ENCODE results near the gene LMO3. TPM values are rescaled to one million over a fixed set of nuclear protein-coding genes. Genes with fewer than 3 reads are reported as not detected.

The LMO3 gene
- total RNA-seq, 1 donor from 2014 or later = 0.26 TPM

DNA sequence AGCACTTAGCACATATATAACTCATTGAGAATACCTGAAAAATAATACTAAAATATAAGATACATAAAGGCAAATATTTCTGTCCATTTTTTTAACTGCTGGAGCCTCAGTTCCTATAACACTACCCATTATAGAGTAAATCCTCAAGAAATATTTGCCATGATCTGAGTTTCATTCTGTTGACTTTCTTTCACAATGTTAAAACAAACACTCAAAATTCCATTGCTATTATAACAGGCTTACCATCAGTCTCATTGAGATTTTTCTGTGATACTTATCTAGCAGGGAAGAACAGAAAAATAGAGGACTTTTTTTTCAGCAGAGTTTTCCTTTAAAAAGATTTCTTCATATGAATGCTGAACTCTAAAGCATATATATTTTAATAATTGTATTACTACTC lies 24.5 kb downstream of the LMO3 start:
- H3K36me3 ChIP-seq (ENCODE audit: control insufficient read depth, insufficient read depth, low read length) = no peaks in the 10 kb centered on the region
- no peaks in the 10 kb centered on the region for H3K27me3 ChIP-seq (ENCODE audit: control insufficient read depth, insufficient read depth, low read length)
- no peak for FAIRE-seq
- no peak for DNase-seq (ENCODE audit: low read depth)
- no peak overlapping the region for H3K4me3 ChIP-seq (ENCODE audit: low read depth, low read length)
- TF ChIP-seq, protein P1, sequence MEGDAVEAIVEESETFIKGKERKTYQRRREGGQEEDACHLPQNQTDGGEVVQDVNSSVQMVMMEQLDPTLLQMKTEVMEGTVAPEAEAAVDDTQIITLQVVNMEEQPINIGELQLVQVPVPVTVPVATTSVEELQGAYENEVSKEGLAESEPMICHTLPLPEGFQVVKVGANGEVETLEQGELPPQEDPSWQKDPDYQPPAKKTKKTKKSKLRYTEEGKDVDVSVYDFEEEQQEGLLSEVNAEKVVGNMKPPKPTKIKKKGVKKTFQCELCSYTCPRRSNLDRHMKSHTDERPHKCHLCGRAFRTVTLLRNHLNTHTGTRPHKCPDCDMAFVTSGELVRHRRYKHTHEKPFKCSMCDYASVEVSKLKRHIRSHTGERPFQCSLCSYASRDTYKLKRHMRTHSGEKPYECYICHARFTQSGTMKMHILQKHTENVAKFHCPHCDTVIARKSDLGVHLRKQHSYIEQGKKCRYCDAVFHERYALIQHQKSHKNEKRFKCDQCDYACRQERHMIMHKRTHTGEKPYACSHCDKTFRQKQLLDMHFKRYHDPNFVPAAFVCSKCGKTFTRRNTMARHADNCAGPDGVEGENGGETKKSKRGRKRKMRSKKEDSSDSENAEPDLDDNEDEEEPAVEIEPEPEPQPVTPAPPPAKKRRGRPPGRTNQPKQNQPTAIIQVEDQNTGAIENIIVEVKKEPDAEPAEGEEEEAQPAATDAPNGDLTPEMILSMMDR (IDR thresholded peaks at IDR 0.05; ENCODE audit: insufficient read depth, low read length, severe bottlenecking) = no peak

DNA sequence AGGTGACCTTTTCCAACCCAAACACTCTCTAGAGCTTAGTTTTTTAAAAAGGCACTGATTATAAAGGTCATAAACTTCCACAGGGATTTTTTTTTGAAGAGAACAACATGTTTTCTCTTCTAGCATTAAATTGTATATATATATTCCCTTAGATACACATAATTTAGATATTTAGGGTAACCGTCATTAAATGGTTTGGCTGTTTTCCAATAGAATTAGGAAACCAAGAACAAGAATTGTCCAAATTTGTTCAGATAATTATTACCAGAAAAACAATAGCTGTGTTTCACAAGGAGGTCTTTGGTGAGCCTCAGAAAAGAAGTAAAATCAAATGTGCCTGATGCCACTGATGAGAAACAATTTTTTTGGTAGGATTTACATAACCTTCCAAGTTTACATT lies 26.9 kb downstream of the LMO3 start:
- FAIRE-seq = no peak
- H3K4me3 ChIP-seq (ENCODE audit: low read depth, low read length) = no peak overlapping the region
- DNase-seq (ENCODE audit: low read depth) = no peak
- H3K36me3 ChIP-seq (ENCODE audit: control insufficient read depth, insufficient read depth, low read length) = no peaks in the 10 kb centered on the region
- TF ChIP-seq, protein P1 (IDR thresholded peaks at IDR 0.05; ENCODE audit: insufficient read depth, low read length, severe bottlenecking) = no peak
- H3K27me3 ChIP-seq (ENCODE audit: control insufficient read depth, insufficient read depth, low read length) = no peaks in the 10 kb centered on the region

DNA sequence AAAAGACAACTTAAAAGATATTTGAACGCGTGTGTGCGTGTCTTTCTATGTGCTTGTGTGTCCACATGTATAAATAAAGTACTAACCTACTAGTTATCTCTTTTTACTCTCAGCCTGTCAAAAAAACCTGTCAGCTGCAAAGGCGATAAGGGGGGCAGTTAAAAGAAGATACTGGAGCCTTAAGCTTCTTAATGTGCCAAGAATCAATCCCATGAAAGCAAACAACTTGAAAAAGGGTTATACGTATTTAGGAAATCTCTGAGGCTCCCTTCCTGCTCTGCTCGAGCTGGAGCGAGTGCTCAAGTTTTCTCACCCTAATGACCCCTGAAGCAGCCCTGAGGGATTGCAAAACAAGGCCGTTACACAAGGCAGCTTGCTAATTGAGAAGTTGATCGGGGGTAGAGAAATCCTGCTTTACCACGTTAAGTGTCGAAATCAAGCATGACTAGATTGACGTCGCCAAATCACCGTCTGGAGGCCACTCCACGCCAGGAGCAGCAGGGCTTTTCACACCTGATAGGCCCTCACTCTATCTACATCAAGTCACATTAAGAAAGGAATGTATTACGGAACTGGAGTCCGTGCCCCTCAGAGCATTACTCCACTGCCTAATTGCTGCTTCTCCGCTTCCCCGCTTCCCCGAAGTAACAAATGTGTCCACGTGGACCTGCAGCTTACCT lies 32.4 kb downstream of the LMO3 start:
- Histone ChIP-seq H3K4me3 (ENCODE audit: low read depth, low read length) (no peak overlapping the region), H3K27me3 (ENCODE audit: control insufficient read depth, insufficient read depth, low read length) (no peaks in the 10 kb centered on the region), H3K36me3 (ENCODE audit: control insufficient read depth, insufficient read depth, low read length) (no peaks in the 10 kb centered on the region)
- FAIRE-seq = peak; percentile 58
- TF ChIP-seq, protein P1 (IDR thresholded peaks at IDR 0.05; ENCODE audit: insufficient read depth, low read length, severe bottlenecking) = no peak
- DNase-seq (ENCODE audit: low read depth) = peak; percentile 96

DNA sequence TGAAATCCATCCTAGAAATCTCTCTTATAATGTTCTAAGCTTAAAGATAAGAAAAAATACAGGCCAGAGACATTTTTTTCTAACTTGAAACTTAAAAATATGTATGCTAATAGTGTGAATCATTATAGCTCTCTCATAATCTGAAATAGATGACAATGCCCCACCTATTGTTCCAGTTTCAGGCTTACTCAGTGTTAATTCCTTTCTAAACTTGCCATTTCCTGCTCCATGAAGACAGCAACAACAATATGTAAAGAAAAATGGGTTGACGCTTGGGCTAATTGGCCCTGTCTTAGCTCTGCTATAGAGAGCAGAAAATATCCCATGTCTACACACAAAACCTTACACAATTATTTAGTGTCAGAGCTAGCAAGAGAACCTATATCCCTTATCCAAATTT lies 37.1 kb downstream of the LMO3 start:
- Histone ChIP-seq H3K4me3 (ENCODE audit: low read depth, low read length) (no peak overlapping the region), H3K36me3 (ENCODE audit: control insufficient read depth, insufficient read depth, low read length) (no peaks in the 10 kb centered on the region), H3K27me3 (ENCODE audit: control insufficient read depth, insufficient read depth, low read length) (no peaks in the 10 kb centered on the region)
- TF ChIP-seq, protein P1 (IDR thresholded peaks at IDR 0.05; ENCODE audit: insufficient read depth, low read length, severe bottlenecking) = no peak
- no peak for FAIRE-seq
- DNase-seq (ENCODE audit: low read depth) = peak; percentile 95

DNA sequence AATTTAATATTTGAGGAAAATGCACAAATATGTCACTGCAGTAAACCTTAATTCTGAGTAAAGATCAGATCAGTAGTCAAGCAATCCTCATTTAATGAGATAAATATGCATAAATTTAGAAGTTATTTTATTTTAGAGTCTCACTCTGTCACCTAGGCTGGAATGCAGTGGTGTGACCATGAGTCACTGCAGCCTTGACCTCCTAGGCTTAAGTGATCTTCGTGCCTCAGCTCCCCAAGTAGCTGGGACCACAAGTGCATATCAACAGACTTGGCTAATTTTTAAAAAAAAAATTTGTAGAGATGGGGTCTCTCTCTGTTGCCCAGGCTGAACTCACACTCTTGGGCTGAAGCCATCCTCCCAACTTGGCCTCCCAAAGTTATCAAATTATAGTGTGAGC lies 41.3 kb downstream of the LMO3 start:
- H3K36me3 ChIP-seq (ENCODE audit: control insufficient read depth, insufficient read depth, low read length) = no peaks in the 10 kb centered on the region
- no peak for FAIRE-seq
- no peaks in the 10 kb centered on the region for H3K27me3 ChIP-seq (ENCODE audit: control insufficient read depth, insufficient read depth, low read length)
- DNase-seq (ENCODE audit: low read depth) = no peak
- H3K4me3 ChIP-seq (ENCODE audit: low read depth, low read length) = no peak overlapping the region
- TF ChIP-seq, protein P1 (IDR thresholded peaks at IDR 0.05; ENCODE audit: insufficient read depth, low read length, severe bottlenecking) = no peak

DNA sequence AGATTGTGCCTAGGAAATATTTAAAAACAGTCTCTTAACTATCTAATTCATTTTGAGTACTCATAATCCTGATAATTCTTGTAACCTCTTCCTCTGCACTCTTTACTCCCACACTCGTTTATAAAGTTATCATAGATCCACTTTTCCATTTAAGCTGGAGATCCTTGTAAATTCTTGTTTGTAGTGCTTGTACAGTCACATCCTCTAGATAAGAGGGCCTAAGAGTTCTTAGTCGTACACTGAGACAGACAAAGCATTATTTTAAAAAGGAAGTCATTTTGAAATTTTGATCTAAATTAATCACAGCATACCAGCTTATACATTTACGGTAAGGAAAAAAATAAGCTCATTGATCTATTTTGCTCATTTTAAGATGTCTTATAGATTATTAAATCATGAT lies 42.5 kb downstream of the LMO3 start:
- TF ChIP-seq, protein P1 (IDR thresholded peaks at IDR 0.05; ENCODE audit: insufficient read depth, low read length, severe bottlenecking) = no peak
- FAIRE-seq (no peak), DNase-seq (ENCODE audit: low read depth) (peak; percentile 59)

More for the DNA sequence above, 42.5 kb downstream of the LMO3 start:
- no peak overlapping the region for H3K4me3 ChIP-seq (ENCODE audit: low read depth, low read length)
- no peaks in the 10 kb centered on the region for H3K36me3 ChIP-seq (ENCODE audit: control insufficient read depth, insufficient read depth, low read length)
- H3K27me3 ChIP-seq (ENCODE audit: control insufficient read depth, insufficient read depth, low read length) = no peaks in the 10 kb centered on the region

Measured in bronchial epithelial cell (primary cell).